Testis (tissue), 2 donors: Measurements from ENCODE around the gene OBSCN.

ENCODE experiments used
- POLR2A ChIP-seq: fragments of 450-650 bp; IDR thresholded peaks from one replicate; pipeline ENCODE4 v1.6.1; 2017; ENCODE audit warnings: antibody characterized with exemption, mild to moderate bottlenecking, moderate library complexity
- TF ChIP-seq, protein P1 (sequence below), 3 experiments: fragments of 450-650 bp in 2 of 3; fragments of 200-600 bp in 1 of 3; sonication (generic) in 1 of 3; IDR thresholded peaks; one replicate each; pipeline ENCODE4 v1.5.1; 2016 to 2019; ENCODE audit warnings: antibody characterized with exemption in 3 of 3, mild to moderate bottlenecking in 2 of 3, moderate library complexity in 1 of 3

DNA sequence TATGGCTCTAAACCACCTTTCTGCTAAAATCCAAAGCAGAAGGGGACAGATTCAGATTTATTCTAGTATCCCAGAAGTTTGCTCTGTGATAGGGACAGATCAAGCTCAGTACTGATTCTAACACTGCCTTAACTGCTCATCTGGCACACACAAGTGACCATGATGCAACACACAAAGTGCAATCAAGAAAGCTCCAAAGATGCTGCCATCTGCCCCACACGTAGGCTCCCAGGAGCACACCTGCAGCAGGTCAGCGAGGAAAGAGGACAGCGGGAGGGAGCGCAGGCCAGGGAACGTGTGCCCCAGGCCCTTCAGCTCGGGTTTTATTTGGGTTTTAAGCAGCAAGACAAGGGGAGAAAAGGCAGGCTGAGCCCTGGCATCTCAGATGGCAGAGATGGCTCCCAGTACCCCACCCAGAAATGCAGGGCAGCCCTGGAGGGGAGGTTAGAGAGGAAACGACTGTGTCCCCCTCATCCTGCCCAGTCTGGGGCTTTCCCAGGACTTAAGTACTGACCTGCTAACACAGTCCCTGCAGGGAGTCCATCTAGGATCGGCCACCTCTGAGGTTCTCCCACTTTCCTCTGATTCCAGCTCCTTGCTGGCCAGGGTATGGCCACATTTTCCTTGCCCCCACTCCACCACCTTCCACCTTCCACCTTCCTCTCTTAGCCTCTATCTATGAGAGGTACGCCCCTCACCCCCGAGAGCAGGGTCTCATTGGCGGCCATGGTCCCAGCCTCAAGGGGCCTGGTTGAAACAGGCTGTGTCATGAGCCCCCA is 197.5 kb downstream of the OBSCN start:
- no peak for TF ChIP-seq POLR2A
- TF ChIP-seq, protein P1, sequence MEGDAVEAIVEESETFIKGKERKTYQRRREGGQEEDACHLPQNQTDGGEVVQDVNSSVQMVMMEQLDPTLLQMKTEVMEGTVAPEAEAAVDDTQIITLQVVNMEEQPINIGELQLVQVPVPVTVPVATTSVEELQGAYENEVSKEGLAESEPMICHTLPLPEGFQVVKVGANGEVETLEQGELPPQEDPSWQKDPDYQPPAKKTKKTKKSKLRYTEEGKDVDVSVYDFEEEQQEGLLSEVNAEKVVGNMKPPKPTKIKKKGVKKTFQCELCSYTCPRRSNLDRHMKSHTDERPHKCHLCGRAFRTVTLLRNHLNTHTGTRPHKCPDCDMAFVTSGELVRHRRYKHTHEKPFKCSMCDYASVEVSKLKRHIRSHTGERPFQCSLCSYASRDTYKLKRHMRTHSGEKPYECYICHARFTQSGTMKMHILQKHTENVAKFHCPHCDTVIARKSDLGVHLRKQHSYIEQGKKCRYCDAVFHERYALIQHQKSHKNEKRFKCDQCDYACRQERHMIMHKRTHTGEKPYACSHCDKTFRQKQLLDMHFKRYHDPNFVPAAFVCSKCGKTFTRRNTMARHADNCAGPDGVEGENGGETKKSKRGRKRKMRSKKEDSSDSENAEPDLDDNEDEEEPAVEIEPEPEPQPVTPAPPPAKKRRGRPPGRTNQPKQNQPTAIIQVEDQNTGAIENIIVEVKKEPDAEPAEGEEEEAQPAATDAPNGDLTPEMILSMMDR (IDR thresholded peaks at IDR 0.05): no peak
